Hair follicular keratinocyte (primary cell): Measurements from ENCODE around the gene PBRM1. TPM values are rescaled to one million over a fixed set of nuclear protein-coding genes. Genes with fewer than 3 reads are reported as not detected.

Experiments
- total RNA-seq: library from RNA; depleted of rRNA; stranded (reverse); fragments of >200 nt; gene quantifications from 2 replicates; pipeline ENCODE4 v1.2.3, GENCODE V29; 2015

The PBRM1 gene
- total RNA-seq: 20.4 and 33.0 TPM in 2 replicates

GRCh38 chr3:52685709-52686691 lies at the start of gene PBRM1, which contains the start of gene GNL3:
PBRM1 (minus strand) TSS chr3:52685913.
GNL3 (plus strand) TSS chr3:52686032; CDS start chr3:52686093, 61 bp downstream.

GRCh38 chr3:52705688-52706686 lies 20.3 kb upstream of the PBRM1 start, which contains the start of the genes GLT8D1 and SPCS1:
GLT8D1 (minus strand) TSS chr3:52705791; CDS start chr3:52700460, 5,331 bp downstream.
SPCS1 (plus strand) TSS chr3:52706106; CDS start chr3:52706247, 141 bp downstream.

GRCh38 chr3:52536369-52537164 lies 149.1 kb downstream of the PBRM1 start, which contains the start of gene UQCC5:
UQCC5 (plus strand) TSS chr3:52536605; CDS start chr3:52536756, 151 bp downstream.

GRCh38 chr3:52533623-52534280 lies 152.0 kb downstream of the PBRM1 start, which contains the start of gene NT5DC2:
NT5DC2 (minus strand) TSS chr3:52533857; CDS start chr3:52533737, 120 bp downstream.

Other genes with a start within 250 kb of the PBRM1 start
- gene SEMA3G, start 240.8 kb downstream of the PBRM1 start, total RNA-seq: 0.46 TPM in 1 of 2 replicates, not detected in the other
- gene TNNC1, start 231.9 kb downstream of the PBRM1 start, total RNA-seq: not detected in 2 replicates
- gene NISCH, start 230.3 kb downstream of the PBRM1 start, total RNA-seq: 24.4 and 36.2 TPM in 2 replicates
- gene STAB1, start 190.6 kb downstream of the PBRM1 start, total RNA-seq: under 0.01 TPM in 1 of 2 replicates, not detected in the other
- gene NT5DC2, start 152.1 kb downstream of the PBRM1 start, total RNA-seq: 134 and 189 TPM in 2 replicates
- gene UQCC5, start 149.3 kb downstream of the PBRM1 start, total RNA-seq: 7.2 and 12.3 TPM in 2 replicates
- gene GNL3, start 119 bp upstream of the PBRM1 start, total RNA-seq: 68.1 and 106 TPM in 2 replicates
- gene GLT8D1, start 19.9 kb upstream of the PBRM1 start, total RNA-seq: 58.9 and 70.5 TPM in 2 replicates
- gene SPCS1, start 20.2 kb upstream of the PBRM1 start, total RNA-seq: 145 and 216 TPM in 2 replicates
- gene NEK4, start 85.0 kb upstream of the PBRM1 start, total RNA-seq: 11.9 and 15.1 TPM in 2 replicates
- not detected in 2 replicates for gene ITIH1, start 91.7 kb upstream of the PBRM1 start, total RNA-seq
- not detected in 2 replicates for gene ITIH3, start 108.9 kb upstream of the PBRM1 start, total RNA-seq
- 1.2 and 1.7 TPM in 2 replicates for gene ITIH4, start 144.8 kb upstream of the PBRM1 start, total RNA-seq
- 1.6 TPM in 1 of 2 replicates, not detected in the other for gene MUSTN1, start 149.1 kb upstream of the PBRM1 start, total RNA-seq
- gene STIMATE, start 211.6 kb upstream of the PBRM1 start, total RNA-seq: 10.9 and 20.8 TPM in 2 replicates